GM21367 (cell line): ENCODE measurements around the gene EMCN.
"Not testable (repeated sequence)": the region's sequence is repeated elsewhere in the genome, so short reads cannot be mapped to it uniquely, and the experiment has no call there.

Source experiments
- ATAC-seq: cut with Tn5 transposase; IDR thresholded peaks from one replicate; pipeline ENCODE4 v1.9.1; 2021; ENCODE audit not compliant: unreplicated experiment

Gene EMCN

DNA sequence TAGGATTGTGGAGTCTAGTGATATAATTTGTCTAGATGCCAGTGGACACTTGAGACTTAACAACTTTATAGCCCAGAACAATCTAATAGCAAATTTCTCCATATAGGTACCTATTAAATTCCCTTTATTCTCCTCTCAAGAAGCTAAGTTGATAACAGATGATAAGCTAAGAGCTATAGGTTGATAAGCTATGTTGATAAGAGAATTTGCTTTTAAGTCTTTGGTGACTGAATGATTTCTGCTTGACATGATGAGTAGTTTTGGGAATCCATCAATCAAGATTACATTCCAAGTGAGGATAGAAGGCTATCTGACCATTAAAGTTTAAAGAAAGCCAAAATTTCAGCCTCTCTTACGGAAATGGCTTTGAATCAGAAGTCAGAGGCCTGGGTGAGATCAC, 131.6 kb downstream of the EMCN start:
- ATAC-seq = no peak

DNA sequence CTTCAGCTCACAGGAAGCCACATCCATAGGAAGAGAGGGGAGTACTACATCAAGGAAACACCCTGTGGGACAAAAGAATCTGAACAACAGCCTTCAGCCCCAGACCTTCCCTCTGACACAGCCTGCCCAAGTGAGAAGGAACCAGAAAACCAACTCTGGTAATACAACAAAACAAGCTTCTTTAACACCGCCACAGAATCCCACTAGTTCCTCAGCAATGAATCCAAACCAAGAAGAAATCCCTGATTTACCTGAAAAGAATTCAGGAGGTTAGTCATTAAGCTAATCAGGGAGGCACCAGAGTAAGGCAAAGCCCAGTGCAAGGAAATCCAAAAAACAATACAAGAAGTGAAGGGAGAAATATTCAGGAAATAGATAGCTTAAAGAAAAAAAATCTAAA, 137.4 kb downstream of the EMCN start:
- ATAC-seq = not testable (repeated sequence)

DNA sequence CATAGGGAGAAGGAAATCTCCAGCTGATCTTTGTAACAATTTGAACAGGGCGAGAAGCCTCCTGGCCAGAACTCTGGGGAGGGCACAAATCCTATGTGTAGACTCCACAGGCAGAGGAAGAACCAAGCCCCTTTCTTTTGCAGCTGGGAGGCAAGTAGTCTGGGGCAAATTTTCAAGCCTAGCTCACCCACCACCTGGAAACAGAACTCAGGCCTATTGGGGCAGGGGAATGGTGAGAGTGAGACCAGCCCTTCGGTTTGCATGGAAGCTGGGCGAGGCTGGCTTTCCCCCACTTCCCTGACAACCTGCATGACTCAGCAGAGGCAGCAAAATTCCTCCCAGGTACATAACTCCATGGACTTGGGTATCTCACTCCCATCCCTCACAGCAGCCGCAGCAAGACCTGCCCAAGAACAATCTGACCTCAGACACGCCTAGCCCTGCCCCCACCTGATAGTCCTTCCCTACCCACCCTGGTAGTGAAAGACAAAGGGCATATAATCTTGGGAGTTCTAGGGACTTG, 138.2 kb downstream of the EMCN start:
- no peak for ATAC-seq

DNA sequence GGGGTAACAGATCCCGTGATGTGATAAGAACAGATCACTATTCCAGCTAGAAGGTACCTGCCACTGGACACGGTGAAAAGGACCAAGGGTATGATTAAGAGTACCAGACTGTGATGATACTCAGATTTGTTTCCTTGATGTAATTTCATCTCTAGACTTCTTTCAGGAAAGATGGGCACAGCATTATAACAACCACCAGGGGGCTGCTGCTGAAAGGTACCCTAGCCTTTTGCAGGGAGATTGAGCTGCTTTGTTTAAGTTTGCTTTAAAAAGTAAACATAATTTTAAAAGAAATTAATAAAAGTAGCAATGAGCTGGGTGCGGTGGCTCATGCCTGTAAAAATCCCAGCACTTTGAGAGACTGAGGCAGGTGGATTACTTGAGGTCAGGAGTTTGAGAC, 145.4 kb downstream of the EMCN start:
- no peak for ATAC-seq

DNA sequence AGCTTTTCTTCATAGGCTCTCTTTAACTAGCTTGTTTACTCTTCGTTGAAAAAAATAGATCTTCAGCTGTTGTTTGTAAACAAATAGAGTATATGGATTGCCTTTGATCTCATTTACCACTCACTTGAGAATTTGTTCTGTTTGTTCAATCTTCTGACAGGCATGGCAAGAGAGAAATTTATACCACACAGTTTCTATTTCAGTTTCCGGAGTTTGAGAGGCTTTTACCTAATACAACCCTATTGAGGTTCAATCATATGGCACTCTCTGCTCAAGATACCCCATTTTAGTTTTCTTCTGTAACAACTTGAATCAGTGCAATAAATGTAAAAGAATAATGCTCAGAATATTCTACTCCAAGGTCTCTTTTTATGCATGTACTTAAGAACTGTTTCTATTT, 148.0 kb downstream of the EMCN start:
- ATAC-seq = no peak

DNA sequence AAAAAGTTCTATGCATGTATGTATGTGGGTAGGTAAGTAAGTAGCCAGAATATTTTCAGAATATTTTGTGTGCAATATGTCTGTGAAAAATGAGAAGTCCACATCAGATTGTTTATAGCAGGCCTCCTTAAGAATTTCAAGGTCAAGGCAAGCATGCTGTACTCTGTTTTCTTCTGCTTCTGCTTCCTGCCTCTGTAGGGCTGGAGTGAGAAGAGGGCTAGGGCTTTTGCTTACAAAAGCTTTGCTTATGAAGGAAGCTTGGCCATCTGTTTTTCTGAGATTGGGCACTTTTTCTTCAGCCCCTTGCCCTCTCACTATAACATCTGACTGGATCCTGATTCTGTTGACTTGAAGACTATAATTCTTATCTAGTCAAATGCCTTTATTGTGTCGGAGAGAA, 150.4 kb downstream of the EMCN start:
- ATAC-seq = no peak

DNA sequence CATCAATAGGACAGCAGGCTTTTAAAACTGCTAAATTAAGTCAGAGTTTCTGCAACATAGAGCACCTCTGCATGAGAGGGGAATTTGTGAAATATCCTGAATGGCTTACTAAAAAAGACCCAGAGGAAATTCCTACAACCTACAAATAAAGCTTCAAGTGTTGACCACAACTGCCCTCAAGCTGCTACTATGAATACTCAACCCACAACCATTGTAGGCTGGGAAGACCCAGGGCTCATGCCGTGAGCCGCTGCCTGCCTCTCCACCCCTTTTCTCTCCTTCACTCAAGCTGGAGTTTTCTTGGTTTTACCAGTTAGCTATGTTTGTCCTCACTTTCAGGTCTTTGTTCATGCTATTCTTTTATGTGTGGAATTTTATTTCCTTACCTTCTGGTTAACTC, 151.6 kb downstream of the EMCN start:
- no peak for ATAC-seq

DNA sequence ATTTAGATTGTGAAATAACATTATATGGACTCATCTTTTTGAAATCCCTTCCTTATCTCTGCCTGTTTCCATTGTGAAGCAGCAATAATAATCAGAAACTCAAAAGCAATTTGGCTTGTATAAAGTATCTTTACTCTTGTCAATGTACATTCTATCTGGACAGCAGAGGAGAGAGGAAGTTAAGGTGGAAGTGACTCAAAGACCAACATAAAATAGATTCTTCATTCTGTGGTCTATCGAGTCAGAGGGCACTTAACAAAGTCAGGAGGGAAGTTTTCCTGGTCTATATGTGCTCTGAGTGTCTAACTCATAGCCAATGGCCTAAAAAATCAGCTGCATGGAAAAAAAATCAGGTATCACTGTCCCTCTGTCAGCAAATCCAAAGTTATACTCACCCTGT, 155.5 kb downstream of the EMCN start:
- ATAC-seq = no peak

DNA sequence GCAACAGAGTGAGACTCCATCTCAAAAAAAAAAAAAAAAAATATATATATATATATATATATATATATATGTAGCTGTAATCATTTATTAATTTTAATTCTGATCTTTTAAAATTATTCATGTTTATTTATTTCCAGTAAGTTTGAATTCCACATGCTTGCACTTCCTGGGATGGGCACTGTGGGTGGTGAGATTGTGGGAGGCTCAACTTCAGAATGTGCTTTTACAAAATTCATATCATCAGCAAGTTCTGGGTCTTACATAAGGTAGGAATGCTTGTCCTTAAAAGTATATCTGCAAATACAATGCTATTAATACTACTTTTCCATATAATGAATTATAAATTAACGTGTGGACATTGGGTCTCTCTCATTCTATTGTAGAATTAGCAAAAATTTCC, 156.5 kb downstream of the EMCN start:
- no peak for ATAC-seq

DNA sequence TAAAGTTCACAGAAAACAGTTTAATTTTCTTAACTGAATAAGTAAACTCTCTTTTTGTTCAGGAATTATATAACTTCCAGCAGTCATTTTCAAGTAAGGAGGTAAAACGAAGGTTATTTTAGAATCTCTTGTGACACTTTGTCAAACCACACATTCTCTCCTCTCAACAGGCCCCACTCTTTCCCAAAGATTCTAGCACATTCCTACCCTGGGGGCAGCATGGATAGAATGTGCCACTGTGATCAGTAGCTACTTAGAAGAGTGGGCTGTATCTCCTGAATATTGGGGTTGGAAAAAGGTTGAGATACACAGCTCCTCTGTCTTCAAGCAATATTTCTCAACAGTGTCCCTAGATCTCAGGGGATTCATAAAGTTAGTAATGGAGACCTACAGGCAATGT, 157.6 kb downstream of the EMCN start:
- no peak for ATAC-seq

DNA sequence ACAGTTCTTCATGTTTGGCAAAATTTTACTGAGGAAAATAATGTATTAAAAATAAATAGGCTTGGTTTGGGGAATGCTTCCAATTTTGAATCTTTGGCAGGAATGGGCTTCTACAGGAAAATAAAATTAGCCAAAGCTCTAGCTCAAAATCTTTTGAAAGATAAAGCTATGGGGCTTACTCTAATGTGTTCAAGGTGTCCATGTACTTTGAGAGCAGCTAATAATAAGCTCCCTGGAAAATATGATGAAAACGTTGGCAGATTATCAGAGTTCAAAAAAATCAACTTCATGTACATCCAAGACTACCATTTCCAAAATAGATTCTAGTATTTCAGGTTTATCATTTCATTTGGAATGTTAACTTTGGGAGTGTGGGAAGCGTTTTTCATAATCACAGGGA, 158.4 kb downstream of the EMCN start:
- no peak for ATAC-seq

DNA sequence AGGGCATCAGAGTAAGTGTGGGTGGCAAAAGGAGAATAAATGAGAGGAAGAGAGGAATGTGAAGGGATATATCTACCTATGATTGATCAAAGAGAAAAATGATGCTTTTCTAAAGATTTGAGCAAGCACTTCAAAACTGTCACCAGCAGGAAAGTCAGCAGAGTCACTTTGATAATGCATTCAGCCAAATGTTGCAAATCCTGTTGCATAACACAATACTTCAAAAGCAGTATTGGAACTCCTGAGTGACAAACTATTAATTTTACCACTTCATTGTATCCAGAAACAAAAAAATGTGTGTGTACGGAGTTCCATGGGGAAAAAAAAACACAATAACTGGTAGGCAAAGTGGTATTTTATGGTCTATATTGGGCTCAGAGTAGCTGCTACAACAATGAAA, 160.3 kb downstream of the EMCN start:
- no peak for ATAC-seq

DNA sequence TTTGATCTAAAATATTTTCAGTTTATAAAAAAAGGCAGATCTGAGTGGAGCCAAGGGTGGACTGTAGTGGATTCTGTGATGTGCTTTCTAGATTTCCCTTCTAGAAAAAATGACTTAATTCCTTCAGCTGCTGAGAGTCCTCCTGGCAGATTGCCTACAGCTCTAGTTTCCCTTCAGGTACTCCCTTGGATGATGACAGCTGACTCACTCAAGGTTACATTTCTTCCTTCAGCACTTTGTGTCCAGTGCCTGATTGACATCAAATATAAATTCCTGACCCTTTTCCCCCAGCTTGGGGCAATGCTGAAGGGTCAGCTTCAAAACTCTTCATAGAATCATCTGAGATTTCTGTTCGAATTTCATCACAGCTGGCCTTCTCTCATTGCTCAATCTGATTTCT, 161.7 kb downstream of the EMCN start:
- ATAC-seq = no peak

DNA sequence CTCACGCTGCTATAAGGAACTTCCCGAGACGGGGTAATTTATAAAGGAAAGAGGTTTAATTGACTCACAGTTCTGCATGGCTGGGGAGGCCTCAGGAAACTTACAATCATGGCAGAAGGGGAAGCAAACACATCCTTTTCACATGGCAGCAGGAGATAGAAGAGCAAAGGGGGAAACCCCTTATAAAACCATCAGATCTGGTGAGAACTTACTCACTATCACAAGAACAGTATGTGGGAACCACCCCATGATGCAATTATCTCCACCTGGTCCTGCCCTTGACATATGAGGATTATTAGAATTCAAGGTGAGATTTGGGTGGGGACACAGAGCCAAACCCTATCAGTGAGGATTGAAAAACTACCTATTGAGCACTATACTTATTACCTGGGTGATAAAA, 165.5 kb downstream of the EMCN start:
- not testable (repeated sequence) for ATAC-seq

DNA sequence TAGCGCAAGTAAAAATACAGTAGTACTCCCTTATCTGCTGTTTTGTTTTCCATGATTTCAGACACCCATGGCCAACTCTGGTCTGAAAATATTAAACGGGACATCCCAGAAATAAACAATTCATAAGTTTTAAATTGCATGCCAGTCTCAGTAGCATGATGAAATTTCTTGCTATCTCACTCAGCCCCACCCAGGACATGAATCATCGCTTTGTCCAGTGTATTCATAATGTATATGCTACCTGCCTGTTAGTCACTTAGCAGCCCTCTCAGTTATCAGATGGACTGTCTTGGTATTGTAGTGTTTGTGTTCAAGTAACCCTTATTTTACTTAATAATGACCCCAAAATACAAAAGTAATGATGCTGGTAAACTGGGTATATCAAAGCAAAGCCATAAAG, 169.3 kb downstream of the EMCN start:
- no peak for ATAC-seq

DNA sequence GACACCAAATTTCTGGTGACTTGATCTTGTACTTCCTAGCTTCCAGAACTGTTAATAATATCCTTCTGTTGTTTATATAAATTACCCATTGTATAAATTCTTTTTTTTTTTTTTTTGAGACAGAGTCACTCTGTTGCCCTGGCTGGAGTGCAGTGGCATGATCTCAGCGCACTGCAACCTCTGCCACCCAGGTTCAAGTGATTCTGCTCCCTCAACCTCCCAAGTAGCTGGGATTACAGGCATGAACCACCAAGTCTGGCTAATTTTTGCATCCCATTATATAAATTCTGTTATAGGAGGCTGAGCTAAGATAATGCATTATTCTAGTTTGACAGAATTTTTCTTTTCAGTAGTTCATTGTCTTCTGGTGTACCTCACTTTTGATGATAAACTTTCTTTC, 170.6 kb downstream of the EMCN start:
- ATAC-seq = no peak

DNA sequence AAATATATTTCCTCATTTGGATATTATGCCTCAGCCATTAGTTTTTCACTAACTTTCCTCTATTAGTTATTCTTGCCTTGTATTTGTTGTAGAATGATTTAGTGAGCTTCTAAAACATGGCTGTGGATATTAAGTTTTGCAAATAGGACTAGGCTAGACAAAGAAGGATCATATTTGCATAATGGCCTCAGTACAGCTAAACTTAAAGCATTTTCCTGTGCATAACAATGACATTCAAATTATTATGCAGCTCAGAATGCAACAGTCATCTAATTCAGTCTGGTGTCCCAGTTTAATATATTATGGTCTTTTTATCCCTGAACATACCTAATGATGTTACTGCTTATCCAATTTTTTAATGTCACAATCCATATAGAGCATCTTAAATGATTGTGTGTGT, 172.2 kb downstream of the EMCN start:
- no peak for ATAC-seq
